Epithelial cell of proximal tubule (primary cell): ENCODE measurements around the gene CDK6. TPM values are rescaled to one million over a fixed set of nuclear protein-coding genes. Genes with fewer than 3 reads are reported as not detected.

Experiments
- DNase-seq: peaks from one replicate; pipeline ENCODE4 v3.0.0-alpha.2; 2011; ENCODE audit warnings: low read depth
- H3K4me3 ChIP-seq: 2 replicates; pipeline ENCODE4 v1.5.1; 2011; ENCODE audit warnings: low read depth, mild to moderate bottlenecking, low read length
- total RNA-seq: library from RNA; depleted of rRNA; stranded (reverse); fragments of >200 nt; gene quantifications from 2 replicates; pipeline ENCODE4 v1.2.3, GENCODE V29; 2015
- TF ChIP-seq, protein P1 (sequence below): conservative IDR thresholded peaks from 2 replicates; pipeline ENCODE4 v1.5.1; 2012; ENCODE audit warnings: low read depth, mild to moderate bottlenecking, low read length

The CDK6 gene
- total RNA-seq, 1 donor from 2014 or later: 99.4 TPM

DNA sequence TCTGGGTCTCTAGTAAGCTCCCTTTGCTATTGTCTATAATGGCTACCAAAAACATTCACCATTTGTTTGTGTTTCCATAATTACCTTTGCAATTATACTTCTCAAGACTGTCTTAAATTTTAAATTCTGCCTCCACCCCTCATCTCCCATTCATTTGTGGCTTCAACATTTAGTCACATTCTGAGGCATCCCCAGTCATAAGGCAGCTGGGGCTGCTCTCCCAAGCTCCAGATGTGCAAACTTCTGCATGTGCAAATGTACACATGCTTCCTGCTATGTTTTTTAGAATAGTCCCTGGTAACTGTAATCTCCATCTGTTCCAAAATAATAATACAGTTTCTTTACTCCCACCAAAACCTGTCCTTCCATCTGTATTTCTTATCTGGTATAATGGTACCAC, 97.3 kb downstream of the CDK6 start:
- H3K4me3 ChIP-seq: no peak overlapping the region
- no peak for DNase-seq
- TF ChIP-seq, protein P1, sequence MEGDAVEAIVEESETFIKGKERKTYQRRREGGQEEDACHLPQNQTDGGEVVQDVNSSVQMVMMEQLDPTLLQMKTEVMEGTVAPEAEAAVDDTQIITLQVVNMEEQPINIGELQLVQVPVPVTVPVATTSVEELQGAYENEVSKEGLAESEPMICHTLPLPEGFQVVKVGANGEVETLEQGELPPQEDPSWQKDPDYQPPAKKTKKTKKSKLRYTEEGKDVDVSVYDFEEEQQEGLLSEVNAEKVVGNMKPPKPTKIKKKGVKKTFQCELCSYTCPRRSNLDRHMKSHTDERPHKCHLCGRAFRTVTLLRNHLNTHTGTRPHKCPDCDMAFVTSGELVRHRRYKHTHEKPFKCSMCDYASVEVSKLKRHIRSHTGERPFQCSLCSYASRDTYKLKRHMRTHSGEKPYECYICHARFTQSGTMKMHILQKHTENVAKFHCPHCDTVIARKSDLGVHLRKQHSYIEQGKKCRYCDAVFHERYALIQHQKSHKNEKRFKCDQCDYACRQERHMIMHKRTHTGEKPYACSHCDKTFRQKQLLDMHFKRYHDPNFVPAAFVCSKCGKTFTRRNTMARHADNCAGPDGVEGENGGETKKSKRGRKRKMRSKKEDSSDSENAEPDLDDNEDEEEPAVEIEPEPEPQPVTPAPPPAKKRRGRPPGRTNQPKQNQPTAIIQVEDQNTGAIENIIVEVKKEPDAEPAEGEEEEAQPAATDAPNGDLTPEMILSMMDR: no peak

DNA sequence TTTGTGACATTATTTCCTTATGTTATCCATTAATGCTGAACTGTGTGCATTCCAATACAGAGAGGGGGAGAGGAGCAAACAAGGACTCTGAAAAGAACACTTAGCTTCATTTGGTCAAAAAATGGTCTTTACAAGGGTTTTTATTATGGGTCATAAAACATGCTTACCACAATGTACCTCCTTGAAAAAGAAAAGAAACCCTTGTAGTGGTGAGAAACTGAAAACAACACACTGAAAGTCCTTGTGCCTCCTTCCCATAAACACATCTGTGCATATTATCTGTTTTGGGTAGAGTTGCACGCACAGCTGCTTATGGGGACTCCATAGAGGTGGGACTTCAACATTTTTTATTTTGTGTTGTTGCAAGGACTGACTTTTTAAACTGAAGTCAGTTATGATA, 98.7 kb downstream of the CDK6 start:
- TF ChIP-seq, protein P1: no peak
- no peak overlapping the region for H3K4me3 ChIP-seq
- no peak for DNase-seq

DNA sequence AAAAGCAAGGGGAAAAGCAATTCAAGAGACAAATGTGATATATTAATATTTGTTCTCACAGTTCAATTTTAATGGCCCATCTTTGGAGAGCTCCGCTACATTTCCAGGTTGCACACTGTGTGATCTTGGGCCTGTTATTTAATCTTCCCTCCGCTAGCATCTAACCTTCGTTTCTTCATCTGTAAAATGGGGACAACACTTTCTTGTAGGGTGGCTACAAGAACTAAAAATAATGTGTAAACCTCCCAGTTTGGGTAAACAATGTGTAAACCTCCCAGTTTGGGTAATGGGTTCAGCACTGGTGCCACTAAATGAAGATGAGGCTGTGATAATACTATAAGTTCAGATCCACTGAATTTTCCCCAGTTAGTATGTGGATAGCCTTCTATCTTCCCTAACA, 99.5 kb downstream of the CDK6 start:
- DNase-seq: no peak
- TF ChIP-seq, protein P1: no peak
- H3K4me3 ChIP-seq: no peak overlapping the region

DNA sequence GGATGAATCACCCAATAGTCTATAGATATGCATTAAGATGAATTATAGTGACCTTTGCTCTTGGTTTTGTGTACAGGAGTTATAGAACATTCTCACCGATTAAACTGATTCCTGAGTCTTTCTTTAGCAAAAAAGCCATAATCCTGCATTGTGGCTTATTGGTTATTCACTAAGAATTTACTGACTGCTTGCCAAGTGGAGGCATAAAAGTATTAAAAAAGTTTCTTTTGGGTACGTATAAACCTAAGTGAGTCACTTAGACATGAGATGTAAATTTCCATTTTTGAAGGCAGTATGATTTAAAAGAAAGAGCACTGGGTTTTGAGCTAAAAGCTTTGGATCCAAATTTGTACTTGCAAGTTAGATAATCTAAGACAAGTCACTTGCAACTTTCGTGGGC, 100.7 kb downstream of the CDK6 start:
- TF ChIP-seq, protein P1: no peak
- no peak for DNase-seq

DNA sequence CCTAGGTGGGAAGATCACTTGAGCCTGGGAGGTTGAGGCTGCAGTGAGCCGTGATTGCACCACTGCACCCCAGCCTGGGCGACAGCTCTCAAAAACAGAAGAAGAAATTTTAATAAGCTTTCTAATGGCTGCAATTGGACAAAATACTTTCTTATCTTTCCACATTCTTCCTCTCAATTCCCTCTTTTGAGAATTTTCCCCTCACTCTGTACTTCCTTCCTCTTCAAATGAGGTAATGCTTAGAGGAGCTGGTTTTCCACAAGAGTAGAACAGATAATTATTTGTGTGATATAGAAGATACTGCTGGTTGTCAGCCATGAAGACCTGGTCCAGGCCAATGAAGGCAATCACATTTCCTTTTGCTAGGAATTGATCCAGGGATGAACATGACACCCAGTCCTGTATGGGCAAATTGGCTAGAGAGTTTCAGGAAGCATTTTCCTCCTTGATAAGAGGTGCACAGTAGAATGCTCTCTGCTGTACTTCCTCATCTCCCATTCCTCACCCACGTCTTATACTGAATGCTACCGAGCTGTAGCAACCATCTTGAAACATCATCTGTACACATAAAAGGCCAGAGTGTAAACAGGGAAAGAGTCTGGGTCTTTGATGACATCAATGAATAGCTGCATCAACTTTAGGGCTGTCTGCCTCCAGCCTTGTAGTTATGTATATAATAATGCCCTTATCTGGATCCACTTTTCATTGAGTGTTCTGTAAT, 103.9 kb downstream of the CDK6 start:
- no peak for DNase-seq
- TF ChIP-seq, protein P1: no peak
- no peak overlapping the region for H3K4me3 ChIP-seq

More for the DNA sequence above, 100.7 kb downstream of the CDK6 start:
- no peak overlapping the region for H3K4me3 ChIP-seq

DNA sequence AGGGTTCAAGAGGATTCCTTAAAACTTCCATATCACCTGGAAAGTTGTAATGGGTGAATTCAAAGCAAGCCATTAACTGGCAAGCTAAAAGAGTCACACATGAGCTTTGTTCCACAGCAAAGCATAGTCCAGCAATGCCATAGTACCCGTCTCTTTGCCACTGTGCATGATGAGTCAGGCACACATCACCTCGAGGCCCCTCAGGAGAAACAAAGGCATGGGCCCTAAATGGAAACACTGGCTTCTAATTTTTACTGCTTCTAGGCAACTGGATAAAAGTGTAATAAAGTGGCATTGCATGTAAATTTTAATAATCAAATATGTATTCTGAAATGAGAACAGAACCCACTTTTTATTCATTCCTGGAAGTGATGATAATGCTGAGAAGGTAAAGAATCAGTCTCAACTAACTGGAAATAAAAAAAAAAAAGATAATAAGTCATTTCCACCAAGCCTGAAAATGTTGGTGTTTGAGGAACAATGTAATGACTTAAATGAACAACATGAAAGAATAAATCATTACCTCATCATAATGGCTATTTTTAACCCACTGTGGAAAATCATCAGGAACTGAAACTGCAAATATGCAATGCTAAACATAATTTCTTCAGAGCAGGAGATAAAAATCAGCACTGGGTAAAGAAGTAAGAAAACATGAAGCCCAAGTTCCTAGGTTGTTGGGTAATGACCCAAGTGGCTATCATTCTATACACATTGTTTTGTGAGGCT, 104.9 kb downstream of the CDK6 start:
- DNase-seq: no peak
- TF ChIP-seq, protein P1: no peak
- H3K4me3 ChIP-seq: no peak overlapping the region
